IPS-NIHi11 (cell line): ENCODE measurements around the gene CGB7.
"Not testable (repeated sequence)": the region's sequence is repeated elsewhere in the genome, so short reads cannot be mapped to it uniquely, and the experiment has no call there.

ENCODE experiments used
- DNase-seq: peaks from one replicate; pipeline ENCODE4 v3.0.0; 2012; ENCODE audit warnings: mixed read lengths, low spot score

Gene CGB7

DNA sequence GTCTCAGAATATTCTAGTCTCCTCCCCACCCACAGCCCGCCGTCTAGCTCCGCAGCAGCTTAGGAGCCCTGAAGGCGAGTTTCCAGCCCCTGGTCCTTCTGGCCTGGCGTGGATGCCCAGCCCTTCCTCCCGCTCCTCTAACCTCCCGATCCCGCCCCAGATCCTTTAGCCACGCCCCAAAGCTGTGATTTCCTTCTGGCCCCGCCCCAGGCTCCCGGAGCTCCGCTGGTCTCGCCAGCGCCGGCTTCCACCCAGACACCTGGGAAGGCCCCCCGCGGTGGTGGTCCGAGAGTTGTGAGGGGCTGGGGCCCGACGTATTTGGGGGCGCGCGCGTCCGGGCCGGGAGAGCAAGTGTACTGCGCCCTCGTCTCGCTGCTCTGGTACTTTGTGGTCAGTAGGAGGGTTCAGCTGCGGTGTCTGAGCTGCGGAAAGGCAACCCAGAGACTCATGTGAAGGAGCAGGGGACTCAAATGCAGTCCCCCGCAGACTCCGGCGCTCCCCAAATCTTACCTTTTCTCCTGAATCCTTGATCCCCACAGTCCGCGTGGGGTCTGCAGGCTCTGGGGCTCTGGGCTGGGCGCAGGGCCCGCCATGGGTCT lies at the start of gene CGB7:
CGB7 (minus strand) TSS at position 114 of the 599 bp plus-strand sequence. CDS start 2,374 bp downstream, outside the sequence.
- DNase-seq, result peak; percentile 87

GRCh38 chr19:49106648-49107135 lies 49.1 kb upstream of the CGB7 start:
- peak; percentile 72 for DNase-seq

DNA sequence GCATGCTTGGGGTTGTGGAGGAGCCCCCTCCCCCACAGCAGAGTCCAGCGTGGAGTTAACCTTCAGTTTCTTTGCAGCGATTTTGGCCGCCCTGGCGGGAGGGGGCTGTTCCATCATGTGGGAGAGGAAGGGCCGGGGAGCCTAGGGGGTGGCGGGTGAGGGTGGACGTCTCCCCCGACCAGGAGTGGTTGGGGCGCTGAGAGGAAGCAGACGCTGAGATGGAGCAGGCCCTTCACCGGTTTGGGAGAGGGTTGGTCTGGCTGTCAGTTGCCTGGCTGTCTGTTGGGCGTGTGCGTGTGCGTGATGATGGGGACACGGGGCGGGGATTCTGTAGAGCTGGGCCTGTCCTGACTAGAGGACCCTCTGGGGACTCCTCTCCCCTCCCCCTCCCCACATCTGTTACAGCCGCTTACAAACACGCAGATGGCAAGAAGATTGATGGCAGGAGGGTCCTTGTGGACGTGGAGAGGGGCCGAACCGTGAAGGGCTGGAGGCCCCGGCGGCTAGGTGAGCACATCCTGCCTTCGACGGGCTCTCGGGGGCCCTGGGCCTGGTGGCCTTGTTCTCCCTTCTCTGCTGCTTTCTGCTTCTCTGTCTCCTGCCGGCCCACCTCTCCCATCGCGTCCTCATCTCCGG lies 46.8 kb upstream of the CGB7 start:
- no peak for DNase-seq

DNA sequence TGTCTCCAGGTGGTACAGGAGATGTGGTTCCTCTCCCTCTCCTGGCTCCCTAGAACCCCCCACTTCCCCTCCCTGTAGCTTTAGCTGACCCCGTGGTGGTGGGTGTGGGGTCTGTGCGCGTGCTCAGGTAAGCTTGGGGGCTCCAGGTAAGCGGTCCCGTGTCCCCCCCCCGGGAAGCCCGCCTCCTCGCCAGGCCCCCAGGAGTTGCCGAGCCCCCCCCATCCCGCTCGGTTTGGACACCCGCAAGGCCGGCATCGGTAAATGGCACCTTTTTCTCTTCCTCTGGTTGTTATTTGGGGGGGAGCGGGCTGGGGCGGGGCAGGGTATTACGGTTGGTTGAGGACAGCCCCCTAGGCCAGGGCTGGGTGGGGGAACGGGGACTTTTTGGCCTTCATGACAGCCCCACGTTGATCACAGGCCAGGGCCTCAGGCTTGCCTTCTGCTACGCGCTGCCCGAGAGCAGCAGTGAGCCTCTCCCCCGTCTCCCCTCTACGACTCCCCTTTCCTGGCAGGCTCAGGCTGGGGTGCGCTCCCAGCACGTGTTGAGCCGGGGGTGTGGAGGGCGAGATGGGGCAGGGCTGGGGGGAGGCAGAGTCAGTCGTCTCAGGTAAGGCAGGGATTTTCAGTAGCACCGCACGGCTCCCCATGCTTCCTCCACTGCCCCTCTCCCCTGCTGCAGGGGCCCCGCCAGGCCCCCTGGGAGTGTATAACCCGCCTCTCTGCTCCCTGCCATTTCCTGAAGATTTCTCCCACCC lies 46.0 kb upstream of the CGB7 start:
- DNase-seq, result no peak

GRCh38 chr19:49102303-49102702 lies 44.8 kb upstream of the CGB7 start:
- DNase-seq, result no peak

- no peak for DNase-seq
These were observed 43.6 kb upstream of the CGB7 start for GRCh38 chr19:49101160-49101559.

- no peak for DNase-seq
These were observed 41.2 kb upstream of the CGB7 start for GRCh38 chr19:49098795-49099194.

DNA sequence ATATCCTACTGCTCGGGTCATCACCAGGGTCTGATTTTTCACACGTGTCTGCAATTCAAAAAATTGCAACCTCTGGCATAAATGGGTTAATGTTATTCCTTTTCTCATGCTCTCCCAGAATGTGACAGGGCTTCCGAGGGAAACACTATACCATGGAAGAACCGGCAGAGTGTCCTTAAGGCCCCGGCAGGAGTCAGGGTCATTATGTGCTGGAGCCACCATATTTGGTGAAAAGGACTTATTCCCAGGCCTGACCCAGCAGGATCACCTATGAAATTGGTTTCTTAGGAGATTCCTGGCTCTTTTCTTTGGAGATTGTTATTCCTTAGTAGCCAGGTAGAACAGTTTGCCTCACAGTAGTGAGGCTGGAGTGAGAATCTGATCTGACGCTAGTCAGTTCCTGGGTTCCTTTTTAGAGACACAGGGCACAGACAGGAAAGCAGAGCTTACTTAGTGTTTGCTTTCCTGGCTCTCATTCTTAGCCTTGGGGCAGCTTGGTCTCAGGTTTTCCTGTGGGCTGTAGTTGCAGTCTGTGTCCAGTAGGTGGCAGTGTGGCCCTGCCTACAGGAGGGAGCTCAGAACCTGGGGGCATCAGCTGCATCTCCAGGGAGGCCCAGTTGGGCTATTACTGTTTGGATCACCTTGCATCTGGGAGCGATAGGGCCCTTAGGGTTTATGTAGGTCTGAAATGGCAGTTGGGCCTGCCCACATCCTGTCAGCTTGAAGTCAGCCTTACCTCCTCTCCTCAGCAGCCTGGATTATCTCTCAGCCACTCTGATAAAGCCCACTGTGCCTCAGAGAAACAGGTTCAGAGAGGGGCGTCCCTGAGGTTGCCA lies 40.1 kb upstream of the CGB7 start:
- peak; percentile 86 for DNase-seq

DNA sequence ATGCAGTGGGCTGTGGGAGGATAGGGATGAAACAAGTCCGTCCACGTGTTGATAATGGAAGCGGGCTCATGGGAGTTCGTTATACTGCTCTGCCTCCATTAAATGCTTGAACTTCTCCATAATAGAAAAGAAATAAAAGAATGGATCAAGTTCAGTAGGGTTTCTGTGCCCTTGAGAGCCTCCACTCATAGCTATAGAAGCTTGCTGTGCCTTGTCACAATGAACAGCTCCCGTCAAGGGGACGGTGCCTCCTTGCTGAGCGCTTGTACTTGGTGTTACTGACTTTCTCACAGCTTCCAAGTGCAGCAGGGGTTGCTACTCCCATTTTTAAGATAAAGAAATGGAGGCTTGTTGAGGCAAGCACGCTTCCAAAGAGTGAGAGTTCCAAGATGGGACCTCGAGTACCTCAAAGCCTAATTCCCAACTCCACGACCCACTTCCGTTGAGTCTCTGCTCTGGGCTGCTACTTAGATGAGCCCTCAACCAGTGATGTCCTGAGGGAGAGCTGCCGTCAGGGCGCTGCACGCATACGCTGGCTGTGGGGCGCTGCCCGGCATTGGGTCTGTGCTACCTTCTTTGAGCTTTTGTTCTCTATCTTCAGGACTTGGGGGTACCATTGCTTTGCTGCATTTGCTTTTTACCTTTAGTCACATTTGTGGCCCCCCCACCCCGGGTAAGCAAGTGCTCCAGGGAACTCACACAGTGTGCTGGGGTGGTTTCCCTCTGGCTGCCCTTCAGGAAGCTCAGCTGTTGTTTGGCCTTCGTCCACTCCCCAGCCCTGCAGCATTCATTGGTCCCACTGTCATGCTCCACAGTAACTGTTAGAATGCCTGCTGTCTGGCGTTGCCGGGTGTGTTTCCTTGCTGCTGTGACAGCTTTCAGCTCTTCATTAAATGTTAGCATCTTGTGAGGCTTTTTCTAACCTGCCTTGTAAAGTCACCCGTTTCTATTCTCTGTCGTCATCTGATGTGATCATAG lies 37.2 kb upstream of the CGB7 start:
- DNase-seq, result no peak

DNA sequence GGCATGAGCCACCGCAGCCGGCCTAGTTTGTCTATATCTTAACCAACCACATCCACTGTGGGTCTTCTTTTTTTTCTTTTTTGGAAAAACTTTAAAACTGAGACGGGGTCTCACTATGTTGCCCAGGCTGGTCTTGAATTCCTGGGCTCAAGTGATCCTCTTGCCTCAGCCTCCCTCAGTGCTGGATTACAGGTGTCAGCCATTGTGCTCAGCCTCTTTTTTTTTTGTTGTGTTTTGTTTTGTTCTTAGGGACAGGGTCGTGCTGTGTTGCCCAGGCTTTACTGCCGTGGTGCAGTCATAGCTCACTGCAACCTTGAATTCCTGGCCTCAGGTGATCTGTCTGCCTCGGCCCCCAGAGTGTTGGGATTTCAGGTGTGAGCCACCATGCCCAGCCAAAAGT lies 35.1 kb upstream of the CGB7 start:
- DNase-seq, result no peak

GRCh38 chr19:49091391-49092038 lies 34.0 kb upstream of the CGB7 start:
- no peak for DNase-seq

DNA sequence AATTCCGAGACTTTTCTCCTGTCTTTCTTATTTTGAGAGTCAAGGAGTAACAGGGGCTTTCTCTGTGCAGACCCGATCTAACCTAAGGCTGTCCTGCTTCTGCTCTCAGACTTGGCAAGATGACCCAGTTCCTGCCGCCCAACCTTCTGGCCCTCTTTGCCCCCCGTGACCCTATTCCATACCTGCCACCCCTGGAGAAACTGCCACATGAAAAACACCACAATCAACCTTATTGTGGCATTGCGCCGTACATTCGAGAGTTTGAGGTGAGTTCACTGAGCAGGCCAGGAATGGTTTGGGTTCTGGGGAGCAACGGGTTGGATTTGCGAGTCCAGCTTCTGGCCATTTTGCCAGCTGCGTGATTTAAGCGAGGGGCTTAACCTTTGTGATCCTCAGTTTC lies 28.7 kb upstream of the CGB7 start:
- no peak for DNase-seq

- no peak for DNase-seq
These were observed 28.3 kb upstream of the CGB7 start for GRCh38 chr19:49085868-49086232.

- peak; percentile 99 for DNase-seq
These were observed 27.7 kb upstream of the CGB7 start, which contains the start of gene SNRNP70 for GRCh38 chr19:49085020-49085867. SNRNP70 (plus strand) TSS chr19:49085451; CDS start chr19:49086415, 964 bp downstream.

- no peak for DNase-seq
These were observed 26.9 kb upstream of the CGB7 start for GRCh38 chr19:49084206-49085019.

- DNase-seq, result no peak
These were observed 23.7 kb upstream of the CGB7 start for GRCh38 chr19:49081273-49081672.

DNA sequence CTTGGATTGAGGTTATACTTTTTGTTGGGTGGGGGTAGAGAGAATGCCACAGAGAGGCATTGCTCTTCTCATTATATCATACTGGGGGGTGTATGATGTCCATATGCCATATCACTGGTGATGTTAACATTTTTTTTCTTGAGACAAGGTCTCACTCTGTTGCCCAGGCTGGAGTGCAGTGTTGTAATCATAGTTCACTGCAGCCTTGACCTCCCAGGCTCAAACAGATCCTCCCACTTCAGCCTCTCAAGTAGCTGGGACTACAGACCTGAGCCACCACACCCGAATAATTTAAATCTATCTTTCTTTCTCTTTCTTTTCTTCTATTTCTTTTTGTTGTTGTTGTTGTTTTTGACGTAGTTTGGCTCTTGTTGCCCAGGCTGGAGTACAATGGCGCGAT lies 22.8 kb upstream of the CGB7 start:
- no peak for DNase-seq

DNA sequence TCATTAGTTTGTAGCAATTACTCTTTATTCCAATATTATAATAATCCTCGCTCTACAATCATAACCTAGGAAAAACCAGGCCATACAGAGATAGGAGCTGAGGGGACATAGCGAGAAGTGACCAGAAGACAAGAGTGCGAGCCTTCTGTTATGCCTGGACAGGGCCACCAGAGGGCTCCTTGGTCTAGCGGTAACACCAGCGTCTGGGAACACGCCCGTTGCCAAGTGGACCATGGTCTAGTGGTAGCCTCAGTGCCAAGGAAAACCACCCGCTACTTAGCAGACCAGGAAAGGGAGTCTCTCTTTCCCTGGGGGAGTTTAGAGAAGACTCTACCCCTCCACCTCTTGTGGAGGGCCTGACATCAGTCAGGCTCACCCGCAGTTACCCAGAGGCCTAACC lies 17.3 kb upstream of the CGB7 start:
- not testable (repeated sequence) for DNase-seq
